Endothelial cell of umbilical vein (primary cell): ENCODE results near the gene BSND.

Source experiments
- EZH2 ChIP-seq: IDR thresholded peaks from 2 replicates; pipeline ENCODE4 v1.6.1; 2012; ENCODE audit warnings: borderline replicate concordance, low read depth, mild to moderate bottlenecking, moderate library complexity, low read length, inconsistent platforms; ENCODE audit not compliant: severe bottlenecking
- FOS ChIP-seq: IDR thresholded peaks from 2 replicates; pipeline ENCODE4 v1.6.1; 2011; ENCODE audit warnings: mild to moderate bottlenecking, low read length, moderate library complexity, borderline replicate concordance; ENCODE audit not compliant: insufficient read depth
- JUN ChIP-seq: IDR thresholded peaks from 2 replicates; pipeline ENCODE4 v1.6.1; 2011; ENCODE audit warnings: borderline replicate concordance, low read depth; ENCODE audit not compliant: insufficient read length, insufficient read depth
- MYC ChIP-seq: IDR thresholded peaks from one replicate; pipeline ENCODE4 v1.6.1; 2011; ENCODE audit warnings: mild to moderate bottlenecking, low read depth, low read length
- POLR2A ChIP-seq: IDR thresholded peaks from 2 replicates; pipeline ENCODE4 v1.6.1; 2012; ENCODE audit warnings: low read depth, mild to moderate bottlenecking, control low read depth, low read length
- POLR2AphosphoS5 ChIP-seq: IDR thresholded peaks from 2 replicates; pipeline ENCODE4 v1.6.1; 2012; ENCODE audit warnings: low read depth, mild to moderate bottlenecking, control low read depth, low read length, moderate library complexity; ENCODE audit not compliant: insufficient read depth
- TF ChIP-seq, protein P1 (sequence below), 2 donors: IDR thresholded peaks; 1 replicate in 1 of 2; 2 replicates in 1 of 2; pipeline ENCODE4 v1.5.1; 2011; ENCODE audit warnings: low read length in 2 of 2, mild to moderate bottlenecking in 2 of 2, moderate library complexity in 2 of 2, control low read depth in 1 of 2, inconsistent platforms in 1 of 2, low read depth in 1 of 2; ENCODE audit not compliant: insufficient read depth in 1 of 2; ENCODE audit errors: extremely low read depth in 1 of 2
- TF ChIP-seq, protein P2 (sequence below): IDR thresholded peaks from 2 replicates; pipeline ENCODE4 v1.6.1; 2011; ENCODE audit not compliant: insufficient read depth, insufficient read length

DNA sequence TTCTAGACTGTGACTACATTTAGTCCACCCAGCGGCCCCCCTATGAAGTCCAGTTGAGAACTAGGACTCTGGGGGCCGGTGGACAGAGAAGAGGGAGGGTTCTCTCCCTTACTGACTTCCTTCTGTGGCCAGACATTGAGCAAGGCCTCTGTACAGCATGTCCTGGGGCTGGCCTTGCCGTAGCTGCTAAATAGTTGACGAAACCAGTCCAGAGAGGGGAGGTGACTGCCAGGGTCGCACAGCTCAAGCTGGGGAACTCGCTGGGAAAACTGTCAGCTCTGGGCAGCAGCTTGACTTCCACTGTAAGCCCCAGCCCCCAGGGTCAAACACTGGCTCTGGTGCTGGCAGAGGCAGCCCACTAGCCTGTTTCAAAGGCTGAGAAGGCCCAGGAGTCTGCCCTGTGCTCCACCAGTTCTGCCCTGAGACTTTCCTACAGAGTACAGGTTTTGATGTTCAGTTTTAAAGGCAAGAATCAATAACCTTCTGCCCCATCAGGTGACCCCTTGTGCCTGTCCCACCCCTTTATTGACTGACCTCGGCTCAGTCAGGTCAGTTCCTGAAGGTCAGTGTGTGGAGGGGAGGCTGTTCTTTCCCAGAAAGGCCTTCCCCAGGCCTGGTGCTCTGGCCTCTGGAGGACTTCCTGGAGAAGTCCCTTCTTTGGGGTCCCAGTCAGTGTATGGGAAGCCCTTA is 54.7 kb downstream of the BSND start:
- no peak for TF ChIP-seq POLR2AphosphoS5
- TF ChIP-seq, protein P1, sequence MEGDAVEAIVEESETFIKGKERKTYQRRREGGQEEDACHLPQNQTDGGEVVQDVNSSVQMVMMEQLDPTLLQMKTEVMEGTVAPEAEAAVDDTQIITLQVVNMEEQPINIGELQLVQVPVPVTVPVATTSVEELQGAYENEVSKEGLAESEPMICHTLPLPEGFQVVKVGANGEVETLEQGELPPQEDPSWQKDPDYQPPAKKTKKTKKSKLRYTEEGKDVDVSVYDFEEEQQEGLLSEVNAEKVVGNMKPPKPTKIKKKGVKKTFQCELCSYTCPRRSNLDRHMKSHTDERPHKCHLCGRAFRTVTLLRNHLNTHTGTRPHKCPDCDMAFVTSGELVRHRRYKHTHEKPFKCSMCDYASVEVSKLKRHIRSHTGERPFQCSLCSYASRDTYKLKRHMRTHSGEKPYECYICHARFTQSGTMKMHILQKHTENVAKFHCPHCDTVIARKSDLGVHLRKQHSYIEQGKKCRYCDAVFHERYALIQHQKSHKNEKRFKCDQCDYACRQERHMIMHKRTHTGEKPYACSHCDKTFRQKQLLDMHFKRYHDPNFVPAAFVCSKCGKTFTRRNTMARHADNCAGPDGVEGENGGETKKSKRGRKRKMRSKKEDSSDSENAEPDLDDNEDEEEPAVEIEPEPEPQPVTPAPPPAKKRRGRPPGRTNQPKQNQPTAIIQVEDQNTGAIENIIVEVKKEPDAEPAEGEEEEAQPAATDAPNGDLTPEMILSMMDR (IDR thresholded peaks at IDR 0.05; ENCODE audit: extremely low read depth in 1 of 2, insufficient read depth in 1 of 2, low read depth in 1 of 2, low read length in 2 of 2) = no peak
- TF ChIP-seq EZH2 = no peak
- no peak for TF ChIP-seq FOS
- TF ChIP-seq JUN = no peak
- TF ChIP-seq POLR2A = no peak
- TF ChIP-seq, protein P2, sequence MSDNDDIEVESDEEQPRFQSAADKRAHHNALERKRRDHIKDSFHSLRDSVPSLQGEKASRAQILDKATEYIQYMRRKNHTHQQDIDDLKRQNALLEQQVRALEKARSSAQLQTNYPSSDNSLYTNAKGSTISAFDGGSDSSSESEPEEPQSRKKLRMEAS = no peak
- TF ChIP-seq MYC = no peak
